CD1c-positive myeloid dendritic cell (primary cell): Measurements from ENCODE around the gene ZNF768.
"Not testable (repeated sequence)": the region's sequence is repeated elsewhere in the genome, so short reads cannot be mapped to it uniquely, and the experiment has no call there.

ENCODE experiments used
- DNase-seq: peaks from one replicate; pipeline ENCODE4 v3.0.0-alpha.2; 2016; ENCODE audit errors: extremely low spot score

The ZNF768 gene

DNA sequence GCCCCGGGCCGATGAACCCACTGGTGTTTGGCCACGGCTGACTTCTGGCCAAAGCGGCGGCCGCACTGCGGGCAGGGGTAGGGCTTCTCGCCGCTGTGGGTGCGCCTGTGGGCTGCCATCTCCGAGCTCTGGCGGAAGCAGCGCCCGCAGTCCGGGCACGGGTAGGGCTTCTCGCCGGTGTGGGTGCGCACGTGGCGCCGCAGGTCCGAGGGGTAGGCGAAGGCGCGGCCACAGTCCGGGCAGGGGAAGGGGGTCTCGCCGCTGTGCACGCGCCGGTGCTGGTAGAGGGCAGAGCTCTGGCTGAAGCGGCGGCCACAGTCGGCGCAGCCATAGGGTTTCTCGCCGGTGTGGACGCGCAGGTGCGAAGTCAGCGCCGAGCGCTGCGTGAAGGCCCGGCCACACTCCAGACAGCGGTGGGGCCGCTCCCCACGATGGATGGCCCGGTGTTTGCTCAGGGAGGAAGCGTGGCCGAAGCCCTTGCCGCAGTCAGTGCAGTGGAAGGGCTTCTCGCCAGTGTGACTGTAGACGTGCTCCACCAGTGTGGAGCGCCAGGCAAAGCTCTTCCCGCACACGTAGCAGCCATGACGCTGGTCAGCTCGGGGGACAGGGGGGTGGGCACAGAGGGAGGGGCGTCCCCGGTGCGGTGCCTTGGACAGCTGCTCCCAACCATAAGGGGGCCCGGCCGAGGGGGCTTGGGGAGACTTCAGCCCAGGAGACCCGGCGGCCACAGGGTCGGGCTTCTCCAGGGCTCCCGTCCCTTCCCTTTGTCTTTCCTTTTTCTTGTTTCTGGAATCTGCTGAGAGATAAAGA lies 29.2 kb upstream of the ZNF768 start:
- no peak for DNase-seq

GRCh38 chr16:30554557-30555314 lies 28.4 kb upstream of the ZNF768 start:
- DNase-seq = no peak

- DNase-seq = peak; percentile 39
Measured at GRCh38 chr16:30553393-30553899, 27.1 kb upstream of the ZNF768 start.

DNA sequence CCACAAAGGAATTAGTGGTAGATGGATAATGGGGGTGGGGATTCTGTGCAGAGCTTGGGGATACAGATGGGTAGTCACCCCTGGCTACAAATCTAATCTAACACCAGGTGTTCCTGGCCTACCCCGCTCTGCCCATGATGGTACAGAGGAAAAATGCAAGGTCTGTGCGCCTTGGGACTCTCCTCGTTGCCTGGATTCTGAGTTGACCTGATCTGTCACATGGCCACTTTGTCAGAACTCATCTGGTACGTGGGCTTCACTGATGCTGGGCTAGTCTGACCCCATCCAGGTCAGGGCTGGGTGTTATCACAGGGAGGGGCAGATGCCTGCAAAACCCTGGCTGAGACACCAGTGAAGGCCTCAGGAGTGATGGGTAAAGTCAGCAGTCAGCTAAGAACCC lies 26.6 kb upstream of the ZNF768 start:
- DNase-seq = no peak

GRCh38 chr16:30551781-30552180 lies 25.4 kb upstream of the ZNF768 start:
- peak; percentile 42 for DNase-seq

DNA sequence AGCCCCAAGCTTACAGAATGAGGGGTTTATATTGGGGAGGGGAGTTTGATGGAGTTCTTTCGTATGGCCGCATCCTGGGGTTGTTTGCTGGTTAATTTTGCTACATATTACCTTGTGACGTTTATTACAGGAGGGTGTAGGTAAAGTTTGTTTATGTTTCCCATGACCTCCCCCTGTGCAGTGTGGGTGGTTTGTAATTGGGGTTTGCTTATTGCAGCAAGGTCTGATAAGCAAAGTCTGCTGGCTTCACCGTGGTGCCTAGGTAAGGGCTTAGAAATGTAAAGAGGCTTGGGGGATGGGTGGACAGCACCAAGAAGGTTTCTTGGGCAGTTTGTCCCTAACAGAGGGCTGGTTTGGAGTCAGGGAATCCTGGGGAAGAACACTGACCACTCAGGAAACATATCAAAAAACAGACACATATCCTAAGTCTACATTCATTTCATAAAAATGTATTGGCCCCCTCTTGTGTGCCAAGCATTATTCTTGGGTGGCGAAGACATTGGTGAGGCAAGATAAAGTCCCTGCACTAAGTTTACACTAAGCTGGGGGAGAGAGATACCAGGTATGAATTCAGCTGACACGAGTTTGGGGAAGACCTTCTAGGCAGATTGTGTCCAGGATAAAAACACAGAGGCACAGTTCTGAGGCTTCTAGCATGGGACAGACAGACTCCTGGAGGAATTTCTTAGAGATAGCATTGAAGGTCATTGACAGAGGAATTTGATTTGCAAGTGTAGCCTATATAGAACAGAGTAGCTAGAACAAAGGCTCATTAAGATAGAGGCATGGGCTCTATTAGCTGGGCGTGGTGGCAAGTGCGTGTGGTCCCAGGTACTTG lies 22.3 kb upstream of the ZNF768 start:
- DNase-seq = no peak

GRCh38 chr16:30546115-30546514 lies 19.7 kb upstream of the ZNF768 start:
- DNase-seq = peak; percentile 56

- no peak for DNase-seq
Measured at GRCh38 chr16:30543067-30543466, 16.7 kb upstream of the ZNF768 start.

- no peak for DNase-seq
Measured at GRCh38 chr16:30541502-30542329, 15.3 kb upstream of the ZNF768 start.

DNA sequence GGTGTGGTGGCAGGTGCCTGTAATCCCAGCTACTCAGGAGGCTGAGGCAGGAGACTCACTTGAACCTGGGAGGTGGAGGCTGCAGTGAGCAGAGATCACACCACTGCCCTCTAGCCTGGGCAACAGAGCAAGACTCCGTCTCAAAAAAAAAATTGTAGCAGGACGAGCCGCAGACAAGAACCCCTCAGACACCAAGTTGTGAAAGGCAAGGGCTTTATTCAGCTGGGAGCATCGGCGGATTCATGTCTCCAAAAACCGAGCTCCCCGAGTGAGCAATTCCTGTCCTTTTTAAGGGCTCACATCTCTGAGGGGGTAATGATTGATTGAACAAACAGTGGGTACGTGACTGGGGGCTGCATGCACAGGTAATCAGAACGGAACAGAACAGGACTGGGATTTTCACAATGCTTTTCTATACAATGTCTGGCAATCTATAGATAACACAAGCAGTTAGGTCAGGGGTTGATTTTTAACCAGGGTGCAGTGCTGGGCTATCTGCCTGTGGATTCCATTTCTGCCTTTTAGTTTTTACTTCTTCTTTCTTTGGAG lies 14.6 kb upstream of the ZNF768 start:
- not testable (repeated sequence) for DNase-seq

- DNase-seq = not testable (repeated sequence)
Measured at GRCh38 chr16:30539986-30540526, 13.7 kb upstream of the ZNF768 start.

DNA sequence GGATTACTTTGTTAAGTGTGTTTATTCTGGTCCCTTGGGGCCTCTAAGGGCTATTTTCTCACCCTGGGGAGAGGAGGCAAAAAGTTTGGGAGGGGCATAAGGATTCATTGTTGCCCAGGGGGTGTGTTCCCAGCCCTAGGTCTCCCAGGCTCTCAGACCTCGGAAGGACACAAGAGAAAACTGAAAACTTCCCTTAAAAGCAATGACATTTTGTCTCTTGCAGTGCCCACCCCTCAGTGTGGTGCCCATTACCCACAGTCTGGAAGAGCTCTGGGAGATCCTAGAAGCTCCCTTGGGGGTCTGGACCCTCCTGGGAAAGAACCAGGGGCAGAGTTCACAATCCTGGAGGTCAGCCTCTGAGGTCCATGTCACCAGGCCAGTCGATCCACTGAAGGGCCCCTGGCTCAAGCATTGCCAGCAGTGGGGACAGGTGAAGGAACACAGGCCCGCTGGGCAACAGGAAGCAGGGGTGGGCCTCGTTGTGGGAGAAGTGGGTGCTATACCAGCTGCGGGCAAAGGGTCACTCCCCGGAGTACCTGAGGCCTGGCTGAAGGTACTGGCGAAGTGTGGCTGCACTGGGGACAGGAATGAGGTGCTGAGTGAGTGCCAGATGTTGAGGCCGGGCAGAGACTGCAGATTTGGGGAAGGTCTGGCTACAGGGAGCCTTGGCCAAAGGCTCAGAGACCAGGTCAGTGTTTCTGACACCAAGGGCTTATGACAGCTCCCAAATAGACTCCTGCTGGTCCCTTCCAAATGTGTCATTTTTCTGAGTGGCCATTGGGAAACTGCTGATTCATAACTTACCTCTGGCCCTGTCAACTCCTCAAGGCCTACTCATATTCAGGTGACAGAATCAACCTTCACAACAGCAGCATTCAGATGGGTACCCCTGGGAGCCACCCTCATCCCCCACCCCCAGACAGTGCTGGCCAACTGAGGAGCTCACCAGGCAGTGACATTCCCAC lies 12.9 kb upstream of the ZNF768 start:
- no peak for DNase-seq

DNA sequence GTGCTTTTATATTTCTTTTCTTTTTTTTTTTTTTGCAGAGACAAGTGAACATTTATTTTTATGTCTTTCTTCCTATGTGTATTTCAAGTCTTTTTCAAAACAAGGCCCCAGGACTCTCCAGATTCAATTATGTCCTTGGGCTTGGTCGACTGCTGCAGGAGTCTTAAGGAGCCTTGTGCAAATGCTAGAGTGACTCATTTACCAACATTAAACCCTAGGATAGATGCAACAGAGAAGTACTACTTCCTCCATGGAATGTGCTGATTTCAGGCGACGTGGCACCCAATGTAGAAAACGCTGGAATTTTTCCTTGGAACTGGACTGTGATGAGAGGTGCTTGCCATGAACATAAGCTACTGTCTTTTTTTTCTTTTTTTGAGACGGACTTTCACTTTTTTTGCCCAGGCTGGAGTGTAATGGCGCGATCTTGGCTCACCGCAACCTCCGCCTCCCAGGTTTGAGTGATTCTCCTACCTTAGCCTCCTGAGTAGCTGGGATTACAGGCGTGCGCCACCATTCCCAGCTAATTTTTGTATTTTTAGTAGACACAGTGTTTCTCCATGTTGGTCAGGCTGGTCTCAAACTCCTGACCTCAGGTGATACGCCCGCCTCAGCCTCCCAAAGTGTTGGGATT lies 10.1 kb upstream of the ZNF768 start:
- DNase-seq = peak; percentile 53

- peak; percentile 59 for DNase-seq
Measured at GRCh38 chr16:30535777-30536190, 9.4 kb upstream of the ZNF768 start.

DNA sequence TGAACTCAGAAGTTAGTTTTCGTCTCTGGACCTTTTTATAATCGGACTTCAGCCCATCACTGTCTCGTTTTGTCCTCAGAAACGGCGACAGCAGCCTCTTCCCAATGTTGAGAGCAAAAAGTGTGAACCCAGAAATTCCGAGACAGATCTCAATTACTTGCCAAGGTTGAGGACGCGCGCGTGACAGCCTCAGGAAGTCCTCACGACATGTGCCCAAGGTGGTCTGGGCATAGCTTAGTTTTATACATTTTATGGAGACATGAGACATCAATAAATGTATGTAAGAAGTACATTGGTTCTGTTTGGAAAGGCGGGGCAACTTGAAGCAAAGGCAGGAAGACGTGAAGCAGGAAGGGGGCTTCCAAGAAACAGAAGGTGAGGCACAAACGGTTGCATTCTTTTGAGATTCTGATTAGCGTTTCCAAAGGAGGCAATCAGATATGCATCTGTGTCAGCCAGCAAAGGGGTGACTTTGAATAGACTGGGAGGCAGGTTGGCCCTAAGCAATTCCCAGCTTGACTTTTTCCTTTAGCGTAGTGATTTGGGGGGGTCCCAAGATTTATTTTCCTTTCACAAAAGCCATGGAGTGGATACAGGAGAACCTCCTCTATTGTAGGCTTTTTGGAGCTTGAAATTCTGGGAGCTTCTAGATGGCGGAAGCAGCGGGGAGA lies 8.9 kb upstream of the ZNF768 start:
- no peak for DNase-seq

DNA sequence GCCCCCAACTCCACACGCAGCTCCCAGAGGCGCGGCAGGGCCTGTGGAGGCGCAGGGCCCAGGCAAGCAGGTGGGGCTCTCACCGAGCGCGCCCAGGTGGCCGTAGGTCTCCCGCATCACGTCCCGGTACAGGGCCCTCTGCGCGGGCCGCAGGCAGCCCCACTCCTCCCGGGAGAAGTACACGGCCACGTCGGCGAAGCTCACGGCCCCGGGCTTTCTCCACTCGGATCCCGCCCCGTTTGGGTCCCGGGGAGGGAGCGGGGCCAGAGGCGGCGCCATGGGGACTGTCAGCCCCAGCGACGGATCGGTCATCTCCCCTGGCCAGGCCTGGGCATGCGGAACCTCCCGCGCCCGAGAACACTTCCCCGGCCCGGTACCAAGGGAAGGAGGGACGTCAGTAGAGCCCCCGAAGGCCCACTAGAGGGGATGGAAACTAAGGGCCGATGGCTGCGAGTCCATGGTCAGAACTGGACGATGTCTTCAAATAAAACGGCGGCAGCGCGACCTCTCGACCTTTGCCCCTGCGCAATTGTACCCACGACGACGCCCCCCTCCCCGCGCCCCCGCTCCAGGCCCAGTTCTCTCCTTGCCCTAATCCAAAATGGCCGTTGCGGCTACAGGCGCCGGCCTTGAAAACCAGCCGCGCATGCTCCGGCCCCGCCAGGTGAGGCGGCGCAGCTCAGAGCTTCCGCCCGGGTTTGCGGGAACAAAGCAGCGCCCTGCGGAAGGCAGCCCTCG lies 8.2 kb upstream of the ZNF768 start, which contains the start of gene ZNF747:
Gene ZNF747, minus strand, starts transcription at position 491 of the 738 bp plus-strand sequence. Its CDS starts 179 bp downstream, at position 312.
- peak; percentile 93 for DNase-seq

GRCh38 chr16:30533748-30534367 lies 7.5 kb upstream of the ZNF768 start:
- DNase-seq = no peak
